ENCODE data around the gene IQSEC1.
A peak's percentile ranks its signal among the peaks of the same experiment; 100 is the strongest.

The IQSEC1 gene

GRCh38 chr3:13034861-13035260 is 38.4 kb downstream of the IQSEC1 start:
- DNase-seq (ENCODE audit: low read depth): no peak
- no peak overlapping the region for H3K4me3 ChIP-seq (ENCODE audit: low read length)
- no peak for TF ChIP-seq CTCF (conservative IDR thresholded peaks at IDR 0.05; ENCODE audit: low read depth, low read length)

GRCh38 chr3:13034109-13034800 is 39.0 kb downstream of the IQSEC1 start:
- peak; percentile 56 for DNase-seq (ENCODE audit: low read depth)
- H3K4me3 ChIP-seq (ENCODE audit: low read length): no peak overlapping the region
- TF ChIP-seq CTCF (conservative IDR thresholded peaks at IDR 0.05; ENCODE audit: low read depth, low read length): no peak

- no peak overlapping the region for H3K4me3 ChIP-seq (ENCODE audit: low read length)
- no peak for TF ChIP-seq CTCF (conservative IDR thresholded peaks at IDR 0.05; ENCODE audit: low read depth, low read length)
- no peak for DNase-seq (ENCODE audit: low read depth)
Measured at GRCh38 chr3:13032206-13032605, 41.0 kb downstream of the IQSEC1 start.

- DNase-seq (ENCODE audit: low read depth): no peak
- no peak overlapping the region for H3K4me3 ChIP-seq (ENCODE audit: low read length)
- no peak for TF ChIP-seq CTCF (conservative IDR thresholded peaks at IDR 0.05; ENCODE audit: low read depth, low read length)
Measured at GRCh38 chr3:13031621-13032020, 41.6 kb downstream of the IQSEC1 start.

GRCh38 chr3:13030684-13031083 is 42.5 kb downstream of the IQSEC1 start:
- DNase-seq (ENCODE audit: low read depth): no peak
- no peak for TF ChIP-seq CTCF (conservative IDR thresholded peaks at IDR 0.05; ENCODE audit: low read depth, low read length)
- no peak overlapping the region for H3K4me3 ChIP-seq (ENCODE audit: low read length)

GRCh38 chr3:13028010-13028821 is 45.0 kb downstream of the IQSEC1 start:
- TF ChIP-seq CTCF (conservative IDR thresholded peaks at IDR 0.05; ENCODE audit: low read depth, low read length): no peak
- DNase-seq (ENCODE audit: low read depth): no peak
- no peak overlapping the region for H3K4me3 ChIP-seq (ENCODE audit: low read length)

DNA sequence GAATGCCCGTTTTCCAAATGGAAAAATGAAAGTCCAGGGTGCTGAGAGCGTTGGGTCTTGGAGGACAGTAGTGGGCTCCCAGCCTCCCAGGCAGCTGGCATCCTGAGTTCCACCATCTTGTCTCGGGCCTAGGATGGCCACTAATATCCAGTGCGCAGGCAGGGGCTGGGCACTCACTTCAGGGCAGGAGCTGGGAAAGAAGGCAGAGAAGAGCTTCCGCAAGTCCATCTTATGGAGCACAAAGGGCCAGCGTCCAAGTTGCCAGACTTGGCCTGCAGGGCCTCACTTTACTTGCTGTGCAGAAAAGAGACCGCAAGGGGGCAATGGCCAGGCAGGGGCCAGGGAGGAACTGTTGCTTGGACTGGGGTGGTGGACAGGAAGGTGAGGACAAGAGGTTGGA is 46.1 kb downstream of the IQSEC1 start:
- no peak for DNase-seq (ENCODE audit: low read depth)
- no peak for TF ChIP-seq CTCF (conservative IDR thresholded peaks at IDR 0.05; ENCODE audit: low read depth, low read length)
- H3K4me3 ChIP-seq (ENCODE audit: low read length): no peak overlapping the region
